Upper lobe of right lung (tissue), 1 donor: ENCODE measurements around the gene TRABD2B. TPM values are rescaled to one million over a fixed set of nuclear protein-coding genes. Genes with fewer than 3 reads are reported as not detected.

Source experiments
- total RNA-seq: library from RNA; stranded (reverse); fragmentation: NEBNext Ultra II Directional; extraction: Animal tissue kit (Norgen Biotek cat#: 25700); gene quantifications from one replicate; pipeline ENCODE4 v1.2.1, GENCODE V29; 2021
- donor health status: DM: no; HTN: yes; CAD: no; lungs with severe emphysema.

The TRABD2B gene
- total RNA-seq, 1 donor from 2014 or later: 1.2 TPM

Other genes starting within 250 kb of the TRABD2B start
- 4.7 TPM for gene SLC5A9, start 225.3 kb upstream of the TRABD2B start, total RNA-seq